Transverse colon (tissue), 4 donors: ENCODE data around the gene USP26.

Experiments used
- CTCF ChIP-seq, 5 experiments: fragments of 200-600 bp in 3 of 5; fragments of 450-650 bp in 2 of 5; sonication (generic) in 3 of 5; IDR thresholded peaks; 1 replicate in 2 of 5; 2 replicates in 3 of 5; pipeline ENCODE4 v1.5.1; 2016 to 2017; ENCODE audit warnings: antibody characterized with exemption in 5 of 5, inconsistent platforms in 3 of 5, mild to moderate bottlenecking in 2 of 5, moderate library complexity in 1 of 5
- POLR2AphosphoS5 ChIP-seq, 3 donors: sonication (generic); formaldehyde crosslinking; IDR thresholded peaks; one replicate each; pipeline ENCODE4 v1.6.1; 2016; ENCODE audit warnings: antibody characterized with exemption in 3 of 3

GRCh38 chrX:133085785-133086184 is 11.1 kb downstream of the USP26 start:
- no peak for TF ChIP-seq CTCF (IDR thresholded peaks at IDR 0.05)
- TF ChIP-seq POLR2AphosphoS5 (IDR thresholded peaks at IDR 0.05) = no peak
